GM20000 (cell line): ENCODE measurements around the gene STXBP6.
"Not testable (repeated sequence)": the region's sequence is repeated elsewhere in the genome, so short reads cannot be mapped to it uniquely, and the experiment has no call there.

Source experiments
- DNase-seq: peaks from one replicate; pipeline ENCODE4 v3.0.0; 2012; ENCODE audit warnings: low spot score
- CTCF ChIP-seq: IDR thresholded peaks from 2 replicates; pipeline ENCODE4 v1.5.1; 2012; ENCODE audit warnings: mild to moderate bottlenecking, control low read depth; ENCODE audit errors: extremely low read depth, missing control alignments

The STXBP6 gene

GRCh38 chr14:24837280-24838046 is 212.5 kb downstream of the STXBP6 start:
- DNase-seq: no peak
- no peak for TF ChIP-seq CTCF

- DNase-seq: not testable (repeated sequence)
Measured at GRCh38 chr14:24836324-24836723, 213.6 kb downstream of the STXBP6 start.

GRCh38 chr14:24834956-24835355 is 215.0 kb downstream of the STXBP6 start:
- TF ChIP-seq CTCF: no peak
- DNase-seq: no peak

- DNase-seq: no peak
- no peak for TF ChIP-seq CTCF
Measured at GRCh38 chr14:24833385-24833784, 216.6 kb downstream of the STXBP6 start.

GRCh38 chr14:24831677-24832076 is 218.3 kb downstream of the STXBP6 start:
- DNase-seq: no peak
- TF ChIP-seq CTCF: no peak

- no peak for DNase-seq
- no peak for TF ChIP-seq CTCF
Measured at GRCh38 chr14:24829862-24830261, 220.1 kb downstream of the STXBP6 start.

- no peak for TF ChIP-seq CTCF
- no peak for DNase-seq
Measured at GRCh38 chr14:24828486-24828885, 221.5 kb downstream of the STXBP6 start.

GRCh38 chr14:24826390-24826789 is 223.6 kb downstream of the STXBP6 start:
- no peak for TF ChIP-seq CTCF
- no peak for DNase-seq
